Measurements from ENCODE around the gene ZFYVE9.
"Not testable (repeated sequence)": the region's sequence is repeated elsewhere in the genome, so short reads cannot be mapped to it uniquely, and the experiment has no call there.

The ZFYVE9 gene

DNA sequence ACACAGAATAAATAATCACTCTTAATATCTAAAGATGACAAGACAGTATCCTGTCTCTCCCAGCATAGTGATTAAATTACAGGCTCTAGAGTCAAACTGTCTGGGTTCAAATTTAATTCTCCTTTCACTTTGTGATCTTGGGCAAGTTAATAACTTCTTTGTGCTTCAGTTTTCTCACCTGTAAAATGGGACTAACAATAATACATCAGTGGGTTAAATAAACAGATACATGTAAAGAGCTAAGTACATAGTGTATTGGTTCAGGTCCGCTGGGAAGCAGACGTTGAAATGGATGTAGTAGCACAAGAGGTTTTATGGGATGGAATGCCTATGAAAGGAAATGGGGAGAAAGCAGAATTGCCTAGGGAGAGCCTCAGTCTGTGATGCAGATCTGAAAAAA, 10.7 kb downstream of the ZFYVE9 start:
- DNase-seq (ENCODE audit: low spot score), result no peak

DNA sequence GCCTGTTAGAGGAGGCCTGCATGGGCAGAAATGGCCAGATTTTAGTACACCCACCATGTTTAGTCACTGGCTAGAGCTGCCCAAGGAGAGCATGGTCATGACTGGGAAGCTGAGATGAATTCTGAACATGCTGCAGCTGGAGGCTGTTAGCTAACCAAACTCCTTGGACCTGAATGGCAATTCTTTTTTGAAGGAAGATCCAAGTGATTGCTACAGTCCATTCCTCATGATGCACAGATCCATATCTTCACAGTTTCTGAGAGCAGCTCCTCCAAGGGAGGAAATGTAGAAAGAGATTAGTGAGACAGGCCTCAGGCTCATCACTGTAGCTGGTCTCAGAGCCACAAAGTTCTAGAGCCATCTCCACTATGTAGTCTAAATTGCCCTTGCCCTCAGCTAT, 11.1 kb downstream of the ZFYVE9 start:
- no peak for DNase-seq (ENCODE audit: low spot score)

DNA sequence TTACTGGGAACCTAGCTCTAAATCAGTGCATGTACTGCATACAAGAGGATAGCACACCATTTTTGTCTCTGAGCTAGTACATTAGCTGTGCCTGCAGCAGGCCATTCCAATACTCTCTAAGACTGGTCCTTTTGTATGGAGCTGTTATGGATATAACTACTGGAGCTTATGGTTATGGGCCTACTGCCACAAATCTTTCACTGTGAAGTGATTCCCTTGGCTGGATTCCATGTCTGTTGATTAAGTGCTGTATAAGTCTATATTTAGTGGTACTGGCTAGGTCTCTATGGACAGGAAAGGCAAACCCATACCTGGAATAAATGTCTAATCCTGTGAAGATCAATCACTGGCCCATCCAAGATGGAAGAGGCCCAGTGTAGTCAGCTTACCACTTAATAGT, 12.0 kb downstream of the ZFYVE9 start:
- DNase-seq (ENCODE audit: low spot score), result no peak

DNA sequence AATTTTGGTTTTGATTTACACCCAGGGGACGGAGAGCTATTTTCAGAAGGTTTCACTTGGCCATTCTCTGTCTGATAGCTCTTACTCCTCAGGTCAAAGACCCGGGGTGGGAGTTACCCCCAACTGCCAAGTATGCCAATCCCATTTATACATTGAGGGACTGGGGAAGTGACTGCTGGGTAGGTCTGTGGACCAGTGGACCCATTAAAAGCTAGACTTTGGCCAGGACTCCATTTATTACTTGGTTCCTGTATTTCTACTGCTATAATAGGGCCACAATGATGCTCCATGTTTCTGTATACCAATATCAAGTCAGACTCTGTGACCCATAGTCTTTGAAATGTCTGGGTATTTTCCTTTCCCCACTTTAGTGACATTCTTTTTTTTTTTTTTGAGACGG, 14.6 kb downstream of the ZFYVE9 start:
- DNase-seq (ENCODE audit: low spot score), result no peak

DNA sequence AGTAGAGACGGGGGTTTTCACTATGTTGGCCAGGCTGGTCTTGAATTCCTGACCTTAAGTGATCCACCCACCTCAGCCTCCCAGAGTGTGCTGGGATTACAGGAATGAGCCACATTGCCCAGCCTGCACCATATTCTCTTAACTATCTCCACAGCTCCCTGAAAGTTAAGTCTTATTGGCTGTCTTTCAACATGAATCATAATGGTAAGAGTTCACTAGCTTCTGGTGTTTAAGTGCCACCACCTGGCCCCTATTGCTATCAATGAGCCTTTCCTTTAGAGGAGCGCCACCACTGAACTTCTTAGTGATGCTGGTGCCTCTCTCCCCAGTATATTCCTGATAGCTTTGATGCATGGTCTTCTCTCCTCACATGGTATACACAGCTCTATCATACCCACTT, 15.7 kb downstream of the ZFYVE9 start:
- no peak for DNase-seq (ENCODE audit: low spot score)

DNA sequence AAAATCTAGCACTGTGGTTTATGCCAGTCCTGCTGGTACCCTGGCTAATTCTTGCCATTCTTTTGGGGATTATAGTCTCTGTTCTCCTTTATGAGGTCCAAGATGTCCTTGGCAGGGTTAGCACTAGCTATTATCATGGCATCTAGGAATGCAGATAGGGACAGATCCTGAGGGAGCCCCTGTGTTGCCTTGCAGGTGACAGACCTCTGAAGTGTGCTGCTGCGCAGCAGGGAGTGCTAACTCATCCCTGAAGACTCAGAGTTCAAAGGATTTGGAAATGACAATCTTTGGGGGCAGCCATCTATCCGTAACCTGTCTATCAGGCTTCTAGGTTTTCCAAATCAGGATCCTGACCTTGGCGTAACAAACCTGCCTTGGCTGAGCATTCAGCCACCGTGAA, 16.3 kb downstream of the ZFYVE9 start:
- DNase-seq (ENCODE audit: low spot score), result no peak

DNA sequence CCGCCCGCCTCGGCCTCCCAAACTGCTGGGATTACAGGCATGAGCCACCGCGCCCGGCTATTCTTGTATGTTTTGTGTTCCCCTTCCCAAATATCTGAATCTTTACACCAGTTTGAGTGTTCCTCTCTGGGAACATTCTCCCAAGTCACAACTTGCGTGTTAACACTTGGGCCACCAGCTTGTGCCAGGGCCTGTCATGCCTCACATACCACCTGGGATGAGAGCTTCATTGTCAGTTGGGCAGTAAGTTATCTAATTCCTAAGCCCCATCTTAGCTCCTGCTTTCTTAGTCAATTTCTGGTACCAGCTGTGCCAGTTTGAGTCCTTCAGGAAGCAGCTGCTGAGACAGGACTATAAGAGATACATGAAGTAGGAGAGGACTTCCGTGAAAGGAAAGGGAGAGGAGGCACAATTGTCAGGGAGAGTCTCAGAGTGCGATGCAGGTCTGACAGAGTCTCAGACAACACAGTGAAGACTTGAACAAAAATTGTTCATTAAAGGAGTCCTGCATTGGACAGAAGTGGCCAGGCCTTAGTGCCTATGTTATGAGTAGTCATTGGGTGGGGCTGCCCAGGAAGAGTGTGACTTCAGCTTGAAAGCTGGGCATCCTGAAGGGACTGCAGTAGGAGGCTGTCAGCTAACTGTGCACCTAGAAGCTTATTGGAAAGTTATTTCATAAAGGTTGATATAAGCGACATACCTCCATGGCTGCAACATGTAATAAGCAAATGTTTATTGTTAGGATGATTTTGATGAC, 17.3 kb downstream of the ZFYVE9 start:
- DNase-seq (ENCODE audit: low spot score), result no peak

DNA sequence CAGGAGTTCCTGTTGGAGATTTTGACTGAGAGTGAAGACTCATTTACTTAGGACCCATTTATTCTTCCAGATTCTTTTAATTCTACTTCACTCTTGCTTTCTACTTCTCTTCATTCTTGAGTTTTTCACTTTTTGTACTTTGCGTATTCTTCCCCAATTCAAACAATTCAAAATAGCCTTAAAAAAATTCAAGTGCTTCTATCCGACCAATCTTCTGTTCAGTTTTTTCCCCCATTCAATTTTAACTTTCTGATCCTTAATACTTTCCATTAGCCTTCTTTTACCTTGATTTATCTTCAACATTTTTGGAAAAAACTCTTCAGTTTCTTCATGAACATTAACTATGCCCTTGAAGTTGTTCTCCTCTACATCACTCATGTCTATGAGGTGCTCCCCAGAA, 21.1 kb downstream of the ZFYVE9 start:
- no peak for DNase-seq (ENCODE audit: low spot score)

DNA sequence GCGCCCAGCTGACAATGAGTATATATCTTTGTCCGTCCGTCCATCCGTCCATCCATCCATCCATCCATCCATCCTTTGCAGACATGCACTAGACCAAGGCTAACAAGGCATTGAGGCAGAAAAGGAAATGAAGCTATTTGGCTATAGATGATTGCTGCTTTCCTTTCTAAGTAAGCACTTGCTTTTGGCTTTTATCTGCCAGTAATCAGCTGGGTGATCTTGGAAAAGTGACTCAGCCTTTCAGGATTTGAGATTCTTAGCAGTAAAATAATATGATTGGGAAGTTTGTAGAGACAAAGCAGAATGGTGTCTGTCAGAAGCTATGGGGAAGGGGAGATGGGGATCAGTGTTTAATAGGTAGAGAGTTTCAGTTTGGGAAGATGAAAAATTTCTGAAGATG, 22.7 kb downstream of the ZFYVE9 start:
- DNase-seq (ENCODE audit: low spot score), result no peak

DNA sequence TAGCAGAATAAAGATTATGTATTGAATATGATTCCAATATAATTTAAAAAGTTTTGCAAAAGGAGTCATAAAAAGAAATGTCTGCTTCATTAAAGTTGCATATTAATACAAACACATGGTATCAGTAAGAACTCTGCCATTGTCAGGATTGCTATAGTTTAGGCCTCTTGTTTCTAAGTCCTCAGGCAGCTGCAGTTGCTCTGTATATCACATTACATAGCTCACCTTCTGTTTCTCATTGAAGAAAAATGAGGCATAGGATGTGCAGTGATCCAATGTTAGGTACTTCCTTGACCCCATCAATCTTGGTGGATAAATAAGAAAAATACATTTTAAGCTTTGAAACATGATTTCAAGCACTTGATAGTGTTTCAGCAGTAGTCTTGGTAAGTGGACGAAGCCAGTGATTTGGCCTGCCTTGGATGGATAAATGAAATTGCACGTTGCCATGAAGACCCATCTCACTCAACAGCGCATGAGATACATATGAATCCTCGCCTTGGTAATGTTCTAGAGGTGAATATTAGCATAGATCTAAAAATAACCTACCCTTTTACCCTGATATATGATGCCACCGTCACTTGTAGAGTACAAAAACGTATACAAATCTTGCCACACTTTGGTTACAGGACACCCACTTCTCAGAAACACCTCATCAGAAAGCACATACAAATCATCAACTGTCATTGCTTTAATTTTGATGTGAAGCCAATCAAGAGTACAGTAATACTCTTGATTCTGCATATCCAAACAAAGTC, 25.3 kb downstream of the ZFYVE9 start:
- DNase-seq (ENCODE audit: low spot score), result no peak

DNA sequence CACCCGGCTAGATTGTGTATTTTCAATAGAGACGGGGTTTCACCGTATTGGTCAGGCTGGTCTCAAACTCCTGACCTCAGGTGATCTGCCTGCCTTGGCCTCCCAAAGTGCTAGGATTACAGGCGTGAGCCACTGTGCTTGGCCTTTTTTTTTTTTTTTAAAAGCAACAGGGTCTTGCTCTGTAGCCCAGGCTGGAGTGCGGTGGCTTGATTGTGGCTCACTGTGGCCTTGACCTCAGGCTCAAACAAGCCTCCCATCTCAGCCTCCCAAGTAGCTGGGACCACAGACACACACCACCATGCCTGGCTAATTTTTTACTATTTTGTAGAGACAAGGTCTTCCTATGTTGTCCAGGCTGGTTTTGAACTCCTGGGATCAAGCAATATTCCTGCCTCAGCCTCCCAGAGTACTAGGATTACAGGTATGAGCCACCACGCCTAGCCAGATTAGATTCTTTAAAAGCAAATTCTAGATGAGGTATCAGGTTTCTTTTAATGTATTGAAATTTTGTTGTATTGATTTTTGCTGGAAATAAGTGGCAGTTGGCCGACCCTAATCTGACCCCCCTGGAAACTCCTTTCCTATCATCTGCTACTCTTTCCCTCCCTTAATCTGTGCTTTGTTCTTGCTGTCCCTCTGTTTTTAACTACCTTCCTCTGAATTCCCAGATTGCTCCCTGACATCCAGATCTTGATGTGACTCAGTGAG, 26.6 kb downstream of the ZFYVE9 start:
- no peak for DNase-seq (ENCODE audit: low spot score)

DNA sequence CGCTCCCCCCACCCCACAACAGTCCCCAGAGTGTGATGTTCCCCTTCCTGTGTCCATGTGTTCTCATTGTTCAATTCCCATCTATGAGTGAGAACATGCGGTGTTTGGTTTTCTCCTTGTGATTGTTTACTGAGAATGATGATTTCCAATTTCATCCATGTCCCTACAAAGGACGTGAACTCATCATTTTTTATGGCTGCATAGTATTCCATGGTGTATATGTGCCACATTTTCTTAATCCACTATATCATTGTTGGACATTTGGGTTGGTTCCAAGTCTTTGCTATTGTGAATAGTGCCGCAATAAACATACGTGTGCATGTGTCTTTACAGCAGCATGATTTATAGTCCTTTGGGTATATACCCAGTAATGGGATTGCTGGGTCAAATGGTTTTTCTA, 29.3 kb downstream of the ZFYVE9 start:
- DNase-seq (ENCODE audit: low spot score), result not testable (repeated sequence)

DNA sequence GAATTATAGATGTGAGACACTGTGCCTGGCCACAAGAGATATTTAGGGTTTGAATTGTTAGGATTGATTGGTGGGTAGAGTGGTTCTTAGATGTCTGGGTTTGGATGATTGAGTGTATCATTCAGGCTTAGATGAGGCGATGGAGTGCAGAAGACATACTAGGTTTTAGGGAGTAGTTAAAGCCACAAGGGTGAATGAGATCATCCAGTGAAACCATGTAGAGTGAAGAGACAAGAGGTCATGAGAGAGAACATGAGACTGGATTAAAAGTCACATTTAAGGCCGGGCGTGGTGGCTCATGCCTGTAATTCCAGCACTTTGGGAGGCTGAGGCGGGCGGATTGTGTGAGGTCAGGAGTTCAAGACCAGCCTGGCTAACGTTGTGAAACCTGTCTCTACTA, 37.2 kb downstream of the ZFYVE9 start:
- DNase-seq (ENCODE audit: low spot score), result no peak

DNA sequence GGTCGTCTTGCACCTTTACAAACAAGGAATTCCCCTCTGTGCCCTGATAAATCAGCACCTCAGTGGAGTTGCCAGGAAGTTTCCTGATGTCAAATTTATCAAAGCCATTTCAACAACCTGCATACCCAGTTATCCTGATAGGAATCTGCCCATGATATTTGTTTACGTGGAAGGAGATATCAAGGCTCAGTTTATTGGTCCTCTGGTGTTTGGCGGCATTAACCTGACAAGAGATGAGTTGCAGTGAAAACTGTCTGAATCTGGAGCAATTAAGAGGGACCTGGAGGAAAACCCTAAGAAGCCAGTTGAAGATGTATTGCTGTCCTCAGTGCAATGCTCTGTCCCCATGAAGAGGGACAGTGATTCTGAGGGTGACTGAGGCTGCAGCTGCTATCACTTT, 38.3 kb downstream of the ZFYVE9 start:
- DNase-seq (ENCODE audit: low spot score), result no peak

DNA sequence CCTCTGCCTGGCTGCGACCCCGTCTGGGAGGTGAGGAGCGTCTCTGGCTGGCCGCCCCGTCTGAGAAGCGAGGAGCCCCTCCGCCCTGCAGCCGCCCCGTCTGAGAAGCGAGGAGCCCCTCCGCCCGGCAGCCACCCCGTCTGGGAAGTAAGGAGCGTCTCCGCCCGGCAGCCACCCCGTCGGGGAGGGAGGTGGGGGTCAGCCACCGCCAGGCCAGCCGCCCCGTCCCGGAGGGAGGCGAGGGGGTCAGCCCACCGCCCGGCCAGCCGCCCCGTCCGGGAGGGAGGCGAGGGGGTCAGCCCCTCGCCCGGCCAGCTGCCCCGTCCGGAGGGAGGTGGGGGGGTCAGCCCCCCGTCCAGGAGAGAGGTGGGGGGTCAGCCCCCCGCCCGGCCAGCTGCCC, 39.9 kb downstream of the ZFYVE9 start:
- DNase-seq (ENCODE audit: low spot score), result not testable (repeated sequence)

DNA sequence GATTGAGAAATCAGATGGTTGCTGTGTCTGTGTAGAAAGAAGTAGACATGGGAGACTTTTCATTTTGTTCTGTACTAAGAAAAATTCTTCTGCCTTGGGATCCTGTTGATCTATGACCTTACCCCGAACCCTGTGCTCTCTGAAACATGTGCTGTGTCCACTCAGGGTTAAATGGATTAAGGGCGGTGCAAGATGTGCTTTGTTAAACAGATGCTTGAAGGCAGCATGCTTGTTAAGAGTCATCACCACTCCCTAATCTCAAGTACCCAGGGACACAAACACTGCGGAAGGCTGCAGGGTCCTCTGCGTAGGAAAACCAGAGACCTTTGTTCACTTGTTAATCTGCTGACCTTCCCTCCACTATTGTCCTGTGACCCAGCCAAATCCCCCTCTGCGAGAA, 40.4 kb downstream of the ZFYVE9 start:
- not testable (repeated sequence) for DNase-seq (ENCODE audit: low spot score)

DNA sequence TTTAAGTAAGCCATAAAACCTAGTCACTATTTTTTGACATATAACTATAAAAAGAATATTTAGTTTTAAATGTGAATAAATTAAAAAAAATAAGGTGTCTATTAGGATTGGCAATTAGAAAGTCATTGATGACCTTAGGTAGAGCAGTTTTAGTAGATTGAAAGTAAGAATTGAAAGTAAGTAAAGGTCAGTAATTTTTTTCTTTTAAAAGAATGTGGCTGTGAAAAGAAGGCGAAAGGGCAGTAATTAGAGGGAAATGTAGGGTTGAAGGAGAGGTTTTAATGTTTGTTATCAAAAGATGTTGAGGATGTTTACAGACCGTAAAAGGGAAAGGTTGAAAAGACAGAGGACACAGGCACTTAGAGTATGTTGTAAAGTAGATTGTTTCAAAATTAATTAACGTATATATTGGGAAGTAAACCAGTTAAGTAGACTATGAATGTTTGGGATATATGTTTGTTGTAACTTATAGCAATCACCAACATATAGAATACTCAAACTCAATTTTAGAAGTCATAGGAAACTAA, 41.0 kb downstream of the ZFYVE9 start:
- no peak for DNase-seq (ENCODE audit: low spot score)

DNA sequence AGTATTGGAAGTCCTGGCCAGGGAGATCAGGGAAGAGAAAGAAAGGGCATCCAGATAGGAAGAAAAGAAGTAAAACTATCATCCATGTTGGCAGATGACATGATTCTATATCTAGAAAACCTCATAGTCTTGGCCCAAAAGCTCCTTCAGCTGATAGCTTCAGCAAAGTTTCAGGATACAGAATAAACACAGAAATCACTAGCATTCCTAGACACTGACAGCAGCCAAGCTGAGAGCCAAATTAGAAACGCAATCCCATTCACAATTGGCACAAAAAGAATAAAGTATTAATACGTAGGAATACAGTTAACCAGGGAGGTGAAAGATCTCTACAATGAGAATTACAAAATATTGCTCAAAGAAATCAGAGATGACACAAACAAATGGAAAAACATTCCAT, 44.6 kb downstream of the ZFYVE9 start:
- DNase-seq (ENCODE audit: low spot score), result no peak

DNA sequence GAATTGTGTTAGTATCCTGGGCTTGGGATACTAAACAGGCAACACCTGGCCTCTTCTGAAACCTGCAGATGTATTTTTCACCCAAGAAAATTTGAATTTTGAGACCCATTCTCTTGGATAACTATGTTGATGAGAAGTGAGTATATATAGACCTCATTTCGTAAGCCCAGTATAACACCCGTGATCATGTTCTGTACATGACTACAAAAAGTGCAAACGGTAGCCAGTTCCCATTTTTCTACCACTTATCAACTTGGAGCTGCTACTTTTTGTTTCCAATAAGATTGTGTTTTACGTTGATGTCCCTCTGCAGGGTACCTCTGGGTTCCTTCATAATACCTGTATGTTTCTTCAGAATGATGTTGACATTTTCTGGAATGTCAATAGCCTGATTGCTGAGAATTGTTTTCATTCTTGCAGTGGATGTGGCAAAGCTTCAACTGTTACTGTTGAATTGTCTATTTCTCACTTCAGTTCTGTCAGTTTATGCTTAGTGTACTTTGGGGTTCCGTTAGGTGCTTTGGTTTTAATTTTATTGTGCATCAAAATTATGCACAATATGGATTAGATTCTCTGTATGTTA, 48.1 kb downstream of the ZFYVE9 start:
- DNase-seq (ENCODE audit: low spot score), result no peak

DNA sequence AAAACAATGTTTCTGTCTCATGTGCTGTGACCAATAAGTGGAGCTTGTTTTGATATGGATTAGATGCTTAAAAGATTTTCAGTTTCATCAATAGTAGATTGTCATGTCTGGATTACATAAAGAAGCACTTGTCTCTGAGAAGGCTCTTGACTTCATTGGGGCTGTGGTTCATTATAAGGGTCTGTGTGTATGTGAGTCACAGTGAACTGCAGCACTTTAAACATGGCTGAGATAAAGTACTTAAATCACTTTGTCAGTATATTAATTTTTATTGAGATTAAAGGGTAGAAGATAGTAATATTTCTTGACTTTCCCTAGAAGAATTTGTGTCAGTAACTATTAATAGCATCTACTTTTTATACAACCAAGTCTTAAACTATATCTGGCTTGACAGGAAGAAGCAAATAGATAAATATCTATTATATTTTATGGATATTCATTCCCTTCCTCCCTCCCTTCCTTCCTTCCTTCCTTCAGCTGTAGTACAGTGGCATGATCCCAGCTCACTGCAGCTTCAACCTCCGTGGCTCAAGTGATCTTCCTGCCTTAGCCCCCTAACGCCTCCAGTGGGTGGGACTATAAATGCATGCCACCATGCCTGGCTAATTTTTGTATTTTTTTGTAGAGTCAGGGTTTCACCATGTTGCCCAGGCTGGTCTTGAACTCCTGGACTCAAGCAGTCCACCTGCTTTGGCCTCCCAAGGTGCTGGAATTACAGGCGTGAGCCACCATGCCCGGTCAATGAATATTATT, 48.8 kb downstream of the ZFYVE9 start:
- DNase-seq (ENCODE audit: low spot score), result no peak

DNA sequence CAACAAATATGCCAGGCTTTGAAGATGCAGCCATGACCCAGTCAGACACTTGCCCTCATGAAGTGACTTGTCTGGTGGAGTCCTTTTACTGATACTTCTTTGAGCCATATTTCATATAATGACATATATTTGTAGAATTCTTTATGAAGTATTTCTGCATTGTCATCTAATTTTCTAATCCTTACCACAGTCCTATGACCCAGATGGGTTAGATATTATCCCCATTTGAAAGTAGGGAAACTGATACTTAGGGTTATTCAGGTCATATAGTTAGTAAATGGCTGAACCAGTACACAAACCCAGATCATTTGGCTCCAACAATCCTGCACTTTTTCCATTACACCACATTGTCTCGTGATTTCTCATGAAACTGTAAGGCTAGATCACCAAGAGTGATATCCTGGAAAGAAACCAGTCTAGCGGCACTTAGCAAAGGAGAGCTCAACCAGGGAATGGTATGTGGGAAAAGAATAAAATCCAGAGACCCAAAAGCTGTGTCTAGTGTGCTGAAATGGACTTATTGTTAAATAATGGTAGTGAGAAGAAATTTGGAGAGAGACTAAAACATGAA, 49.6 kb downstream of the ZFYVE9 start:
- no peak for DNase-seq (ENCODE audit: low spot score)

Measured in ecto neural progenitor cell (in vitro differentiated cells).